T-helper 1 cell treated with Interleukin-12 subunit alpha and Interleukin-12 subunit beta and Interleukin-4 antibody, amounts not matched to agents 30 μg/mL and 1 μg/mL, for 36 hours (primary cell): ENCODE results near the gene TBC1D19.
"Not testable (repeated sequence)": the region's sequence is repeated elsewhere in the genome, so short reads cannot be mapped to it uniquely, and the experiment has no call there.

ENCODE experiments used
- H3K27ac Mint-ChIP-seq: one replicate; pipeline ENCODE4 v1.8.0; 2021; ENCODE audit warnings: mild to moderate bottlenecking, mixed read lengths
- H3K27me3 Mint-ChIP-seq: one replicate; pipeline ENCODE4 v1.8.0; 2021; ENCODE audit warnings: low read depth, mixed read lengths
- H3K36me3 Mint-ChIP-seq: one replicate; pipeline ENCODE4 v1.8.0; 2021; ENCODE audit warnings: low read depth, mixed read lengths
- H3K4me1 Mint-ChIP-seq: one replicate; pipeline ENCODE4 v1.8.0; 2021; ENCODE audit warnings: low read depth, mixed read lengths
- H3K4me3 Mint-ChIP-seq: one replicate; pipeline ENCODE4 v1.8.0; 2021; ENCODE audit warnings: mild to moderate bottlenecking, moderate library complexity, mixed read lengths
- H3K9me3 Mint-ChIP-seq: one replicate; pipeline ENCODE4 v1.8.0; 2021; ENCODE audit warnings: mixed read lengths

TBC1D19 gene

GRCh38 chr4:26682436-26682835 lies 98.6 kb downstream of the TBC1D19 start:
- no peak overlapping the region for H3K27ac Mint-ChIP-seq
- H3K27me3 Mint-ChIP-seq: no peaks in the 10 kb centered on the region
- peaks cover 16% of the 10 kb centered on the region for H3K36me3 Mint-ChIP-seq
- H3K4me1 Mint-ChIP-seq: no peaks in the 10 kb centered on the region
- H3K4me3 Mint-ChIP-seq: no peak overlapping the region
- peaks cover 30% of the 10 kb centered on the region for H3K9me3 Mint-ChIP-seq

GRCh38 chr4:26685250-26685649 lies 101.4 kb downstream of the TBC1D19 start:
- Mint-ChIP-seq H3K27ac (no peak overlapping the region), H3K4me3 (no peak overlapping the region), H3K27me3 (no peaks in the 10 kb centered on the region), H3K9me3 (peaks cover 6% of the 10 kb centered on the region), H3K36me3 (peaks cover 2% of the 10 kb centered on the region), H3K4me1 (no peaks in the 10 kb centered on the region)

- peaks cover 4% of the 10 kb centered on the region for H3K36me3 Mint-ChIP-seq
- no peaks in the 10 kb centered on the region for H3K4me1 Mint-ChIP-seq
- no peak overlapping the region for H3K4me3 Mint-ChIP-seq
- H3K9me3 Mint-ChIP-seq: peaks cover 3% of the 10 kb centered on the region
- H3K27ac Mint-ChIP-seq: no peak overlapping the region
- no peaks in the 10 kb centered on the region for H3K27me3 Mint-ChIP-seq
Observed at GRCh38 chr4:26687728-26688127, 103.8 kb downstream of the TBC1D19 start.

- peaks cover 4% of the 10 kb centered on the region for H3K36me3 Mint-ChIP-seq
- H3K9me3 Mint-ChIP-seq: peaks cover 10% of the 10 kb centered on the region
- H3K4me3 Mint-ChIP-seq: no peak overlapping the region
- no peaks in the 10 kb centered on the region for H3K27me3 Mint-ChIP-seq
- no peaks in the 10 kb centered on the region for H3K4me1 Mint-ChIP-seq
- H3K27ac Mint-ChIP-seq: no peak overlapping the region
Observed at GRCh38 chr4:26690506-26690905, 106.6 kb downstream of the TBC1D19 start.

GRCh38 chr4:26692014-26692726 lies 108.3 kb downstream of the TBC1D19 start:
- Mint-ChIP-seq H3K27me3 (no peaks in the 10 kb centered on the region), H3K36me3 (peaks cover 4% of the 10 kb centered on the region), H3K4me1 (no peaks in the 10 kb centered on the region), H3K27ac (no peak overlapping the region), H3K9me3 (peaks cover 10% of the 10 kb centered on the region), H3K4me3 (no peak overlapping the region)

- H3K27me3 Mint-ChIP-seq, H3K4me3 Mint-ChIP-seq, H3K27ac Mint-ChIP-seq, H3K36me3 Mint-ChIP-seq, H3K4me1 Mint-ChIP-seq: not testable (repeated sequence)
- peaks cover 15% of the 10 kb centered on the region for H3K9me3 Mint-ChIP-seq
Observed at GRCh38 chr4:26694131-26694530, 110.2 kb downstream of the TBC1D19 start.

GRCh38 chr4:26700110-26700509 lies 116.2 kb downstream of the TBC1D19 start:
- Mint-ChIP-seq H3K4me3 (no peak overlapping the region), H3K4me1 (no peaks in the 10 kb centered on the region), H3K9me3 (peaks cover 7% of the 10 kb centered on the region), H3K27me3 (no peaks in the 10 kb centered on the region), H3K36me3 (no peaks in the 10 kb centered on the region), H3K27ac (no peak overlapping the region)

- Mint-ChIP-seq H3K36me3 (no peaks in the 10 kb centered on the region), H3K27ac (no peak overlapping the region), H3K4me1 (no peaks in the 10 kb centered on the region), H3K9me3 (peaks cover 5% of the 10 kb centered on the region), H3K27me3 (no peaks in the 10 kb centered on the region), H3K4me3 (no peak overlapping the region)
Observed at GRCh38 chr4:26701095-26701494, 117.2 kb downstream of the TBC1D19 start.

- Mint-ChIP-seq H3K9me3 (peaks cover 5% of the 10 kb centered on the region), H3K36me3 (no peaks in the 10 kb centered on the region), H3K27me3 (no peaks in the 10 kb centered on the region), H3K4me1 (no peaks in the 10 kb centered on the region), H3K4me3 (no peak overlapping the region), H3K27ac (no peak overlapping the region)
Observed at GRCh38 chr4:26701786-26702227, 117.9 kb downstream of the TBC1D19 start.

- H3K4me3 Mint-ChIP-seq: no peak overlapping the region
Observed at GRCh38 chr4:26707342-26707741, 123.5 kb downstream of the TBC1D19 start.

GRCh38 chr4:26709246-26709645 lies 125.4 kb downstream of the TBC1D19 start:
- H3K4me1 Mint-ChIP-seq: no peaks in the 10 kb centered on the region
- peaks cover 9% of the 10 kb centered on the region for H3K9me3 Mint-ChIP-seq
- no peak overlapping the region for H3K4me3 Mint-ChIP-seq
- H3K27ac Mint-ChIP-seq: no peak overlapping the region
- peaks cover 1% of the 10 kb centered on the region for H3K36me3 Mint-ChIP-seq
- no peaks in the 10 kb centered on the region for H3K27me3 Mint-ChIP-seq

More at GRCh38 chr4:26707342-26707741, 123.5 kb downstream of the TBC1D19 start:
- no peak overlapping the region for H3K27ac Mint-ChIP-seq
- peaks cover 1% of the 10 kb centered on the region for H3K36me3 Mint-ChIP-seq
- H3K27me3 Mint-ChIP-seq: no peaks in the 10 kb centered on the region
- peaks cover 9% of the 10 kb centered on the region for H3K9me3 Mint-ChIP-seq
- no peaks in the 10 kb centered on the region for H3K4me1 Mint-ChIP-seq

GRCh38 chr4:26713563-26714151 lies 129.8 kb downstream of the TBC1D19 start:
- no peaks in the 10 kb centered on the region for H3K4me1 Mint-ChIP-seq
- H3K36me3 Mint-ChIP-seq: peaks cover under 1% of the 10 kb centered on the region
- no peak overlapping the region for H3K4me3 Mint-ChIP-seq
- peaks cover 5% of the 10 kb centered on the region for H3K9me3 Mint-ChIP-seq
- peaks cover 4% of the 10 kb centered on the region for H3K27me3 Mint-ChIP-seq
- H3K27ac Mint-ChIP-seq: no peak overlapping the region

- Mint-ChIP-seq H3K27me3 (peaks cover 4% of the 10 kb centered on the region), H3K27ac (no peak overlapping the region), H3K36me3 (no peaks in the 10 kb centered on the region)
Observed at GRCh38 chr4:26715636-26716242, 131.9 kb downstream of the TBC1D19 start.

GRCh38 chr4:26717332-26717731 lies 133.4 kb downstream of the TBC1D19 start:
- H3K4me3 Mint-ChIP-seq: no peak overlapping the region
- H3K9me3 Mint-ChIP-seq: no peaks in the 10 kb centered on the region
- peaks cover 4% of the 10 kb centered on the region for H3K27me3 Mint-ChIP-seq
- H3K4me1 Mint-ChIP-seq: no peaks in the 10 kb centered on the region
- H3K36me3 Mint-ChIP-seq: no peaks in the 10 kb centered on the region
- H3K27ac Mint-ChIP-seq: no peak overlapping the region

More at GRCh38 chr4:26715636-26716242, 131.9 kb downstream of the TBC1D19 start:
- Mint-ChIP-seq H3K9me3 (peaks cover under 1% of the 10 kb centered on the region), H3K4me3 (no peak overlapping the region), H3K4me1 (no peaks in the 10 kb centered on the region)

- Mint-ChIP-seq H3K9me3 (no peaks in the 10 kb centered on the region), H3K27ac (no peak overlapping the region), H3K4me3 (no peak overlapping the region), H3K27me3 (peaks cover 2% of the 10 kb centered on the region), H3K36me3 (no peaks in the 10 kb centered on the region), H3K4me1 (no peaks in the 10 kb centered on the region)
Observed at GRCh38 chr4:26719954-26720552, 136.2 kb downstream of the TBC1D19 start.
